Measurements from ENCODE around the gene PLXNA4.

PLXNA4 gene

DNA sequence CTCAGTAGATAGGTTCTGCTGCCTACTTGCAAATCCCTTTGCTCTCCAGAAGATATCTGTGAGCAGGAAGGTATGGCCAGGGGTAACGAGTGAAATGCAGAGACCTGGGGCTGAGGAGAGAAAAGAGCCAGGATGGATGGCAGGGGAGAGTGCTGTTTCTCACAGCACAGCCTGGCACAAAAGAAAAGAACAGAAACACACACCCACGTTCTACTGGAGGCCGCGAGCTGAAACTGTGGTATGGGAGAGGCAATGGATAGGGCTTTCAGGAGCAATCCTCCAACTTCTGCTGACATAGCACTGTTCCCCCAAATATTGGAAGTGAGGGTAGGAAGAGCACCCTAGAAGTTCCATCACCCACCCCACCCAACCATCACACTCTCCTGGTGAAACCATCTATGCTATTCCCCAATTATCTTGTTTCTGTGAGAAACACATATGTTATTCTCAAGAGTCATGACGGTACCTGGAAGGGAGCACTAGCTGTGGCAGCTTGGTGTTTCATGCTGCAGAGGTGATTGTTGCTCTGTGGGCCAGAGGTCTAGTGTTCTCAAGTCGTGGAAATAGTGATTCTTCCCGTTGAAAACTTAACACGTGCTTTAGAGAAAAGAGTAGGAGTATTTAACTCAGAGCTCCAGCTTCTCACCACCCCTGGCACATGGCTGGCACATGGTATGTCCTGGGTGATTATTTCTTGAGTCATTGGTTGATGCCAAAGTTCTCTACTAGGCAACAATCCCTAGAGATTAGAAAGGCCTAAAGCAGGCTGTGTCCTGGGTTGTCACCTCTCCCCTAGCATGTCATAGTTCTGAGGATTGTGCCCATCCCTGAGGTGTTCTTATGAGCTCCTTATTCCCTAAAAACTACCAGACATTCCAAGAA, 198.3 kb downstream of the PLXNA4 start:
- DNase-seq = no peak

DNA sequence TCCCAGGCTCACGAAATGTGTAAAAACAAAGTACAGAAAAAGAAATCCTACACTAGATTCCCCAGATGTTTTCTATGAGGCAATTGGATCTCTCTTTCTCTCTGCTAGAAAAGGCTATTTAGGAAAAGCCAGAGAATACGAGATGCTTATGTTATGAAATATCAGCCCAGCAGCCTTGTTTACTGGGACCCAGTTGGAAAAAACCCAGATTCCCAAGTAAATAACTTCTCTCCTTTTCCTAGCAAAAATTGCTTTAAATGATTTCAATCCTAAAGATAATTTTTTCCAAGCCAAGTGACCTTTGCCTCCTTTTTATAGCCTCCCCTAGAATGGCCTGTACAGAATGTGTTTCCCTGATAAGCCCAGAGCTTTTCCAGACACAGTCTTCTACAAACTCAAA, 199.3 kb downstream of the PLXNA4 start:
- DNase-seq = no peak

DNA sequence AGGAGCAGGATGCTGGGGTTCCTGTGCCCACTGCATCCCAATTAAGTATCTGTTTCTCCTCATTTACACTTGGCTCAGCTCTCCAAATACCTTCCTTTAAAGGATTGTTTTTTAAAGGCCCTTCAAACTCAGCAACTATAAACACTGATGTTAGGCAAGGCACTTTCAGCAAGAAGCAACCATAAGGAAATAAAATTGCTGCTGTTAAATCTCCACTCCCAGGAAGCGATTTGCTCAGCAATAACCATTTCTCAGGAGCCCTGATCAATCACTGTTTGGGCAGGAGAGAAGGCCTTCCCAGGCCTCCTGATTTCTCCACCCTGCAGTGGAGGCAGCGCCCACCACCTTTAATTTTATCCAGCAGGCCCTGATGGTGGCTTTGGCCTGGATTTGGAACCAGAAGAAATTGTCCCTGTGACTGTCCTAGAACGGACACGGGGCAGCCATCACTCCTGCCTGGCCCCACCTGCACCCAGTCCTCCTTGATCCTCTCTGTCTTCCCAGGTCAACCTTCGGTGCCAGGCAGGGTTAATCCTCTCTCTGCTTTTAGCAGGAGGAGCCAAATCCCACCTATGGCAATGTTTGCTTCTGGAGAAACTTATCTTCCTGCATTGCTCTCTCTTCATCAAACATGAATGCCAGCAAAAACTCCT, 199.8 kb downstream of the PLXNA4 start:
- no peak for DNase-seq

DNA sequence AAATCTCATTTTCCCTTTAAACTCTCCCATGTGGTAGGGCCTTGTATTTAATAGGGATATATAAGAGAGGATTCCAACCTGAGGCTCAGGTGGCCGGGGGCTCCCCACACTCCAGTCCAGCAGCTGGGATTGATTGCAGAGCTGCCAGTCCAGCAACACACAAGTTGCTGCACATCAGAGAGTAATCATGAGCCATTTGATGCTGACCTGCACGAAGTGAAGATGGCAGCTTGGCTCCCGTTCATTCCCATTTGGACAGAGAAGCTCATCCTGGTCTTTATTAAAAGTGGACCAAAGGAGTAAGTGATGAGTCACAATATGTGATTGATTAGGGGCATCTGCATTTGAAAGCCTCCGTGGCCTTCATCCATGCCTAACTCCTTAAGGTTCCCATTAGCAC, 202.4 kb downstream of the PLXNA4 start:
- DNase-seq = no peak

DNA sequence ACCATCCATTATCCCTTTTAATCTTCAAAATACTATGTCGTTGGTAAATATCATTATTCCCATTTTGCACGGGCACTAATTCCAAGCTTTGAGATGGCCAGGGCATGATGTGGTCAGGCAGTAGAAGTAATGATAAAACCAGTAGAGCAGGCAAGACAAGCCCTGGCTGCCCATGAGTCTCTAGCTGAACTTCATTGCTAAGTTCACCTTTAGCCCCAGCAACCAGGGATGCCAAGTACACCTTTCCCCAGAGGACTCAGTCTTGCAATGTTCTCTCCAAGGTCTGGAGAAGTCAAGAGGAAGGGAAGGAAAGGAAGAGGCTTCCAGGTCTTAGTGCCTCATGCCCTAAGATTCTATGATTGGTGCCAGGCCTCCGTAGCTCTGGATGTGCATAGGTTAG, 203.2 kb downstream of the PLXNA4 start:
- no peak for DNase-seq

DNA sequence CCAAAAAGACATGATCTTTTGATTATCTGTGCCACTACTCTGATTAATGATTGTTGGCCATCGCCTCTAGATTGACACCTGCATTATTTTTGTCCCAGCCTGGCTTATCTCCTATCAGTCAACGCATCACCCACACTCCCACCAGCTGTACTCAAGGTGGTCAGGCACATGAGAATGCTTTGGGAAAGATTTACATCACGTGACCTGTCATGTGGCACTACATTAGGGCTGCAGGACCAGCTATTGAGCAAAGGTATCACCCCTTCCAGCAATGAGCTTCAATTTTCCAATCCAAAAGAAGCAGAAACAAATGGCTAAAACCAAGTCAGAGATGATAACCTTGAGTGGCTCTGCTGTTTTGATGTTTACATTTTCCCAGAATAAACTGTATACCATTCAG, 204.3 kb downstream of the PLXNA4 start:
- DNase-seq = no peak

DNA sequence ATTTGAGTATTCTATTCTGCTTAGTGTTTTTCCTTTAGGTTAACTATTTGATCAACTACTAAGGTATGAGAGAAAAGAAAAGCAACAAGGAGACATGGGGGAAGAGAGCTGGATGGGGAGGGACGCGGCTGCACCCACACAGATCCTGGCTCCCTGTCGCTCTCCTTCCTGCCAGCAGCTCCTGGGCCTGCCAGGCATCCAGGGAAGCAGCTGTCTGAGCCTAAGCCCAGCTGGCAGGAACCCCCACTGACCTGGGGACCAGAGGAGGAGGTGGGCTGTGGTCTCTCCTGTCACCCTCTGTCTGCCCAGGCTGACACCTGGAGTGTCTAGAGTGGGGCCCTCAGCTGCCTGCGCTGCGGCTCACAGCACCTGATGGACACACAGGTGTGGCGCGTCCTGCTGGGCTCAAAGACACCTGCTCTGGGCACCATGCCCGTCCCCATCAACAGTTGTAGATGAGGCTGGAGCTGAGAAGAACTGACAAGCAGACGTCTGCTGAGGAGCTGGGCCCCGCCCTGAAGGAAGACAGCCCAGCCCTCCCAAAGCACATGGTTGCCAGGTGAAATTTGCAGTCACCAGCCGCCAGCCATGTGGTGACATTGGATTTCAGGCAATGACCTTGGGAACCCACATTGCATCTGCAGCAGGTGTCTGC, 207.9 kb downstream of the PLXNA4 start:
- peak; percentile 31 for DNase-seq

DNA sequence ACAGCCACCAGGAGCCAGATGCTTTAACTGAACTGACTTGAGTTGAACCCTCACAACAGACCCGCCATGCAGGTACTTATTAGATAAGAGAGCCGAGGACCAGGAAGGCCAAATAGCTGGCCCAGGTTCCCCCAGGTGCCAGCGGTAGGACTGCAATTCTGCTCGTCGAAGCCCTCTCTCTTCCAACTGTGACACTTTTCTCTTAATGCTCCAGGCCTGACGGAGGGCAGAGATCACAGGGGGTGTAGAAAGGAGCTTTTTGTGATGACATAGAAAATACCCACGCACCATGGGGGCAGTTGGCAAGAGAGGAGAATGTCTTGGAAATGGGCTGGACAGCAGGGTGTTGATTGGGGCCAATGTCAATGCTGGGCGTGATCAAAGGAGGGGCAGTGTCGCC, 208.5 kb downstream of the PLXNA4 start:
- DNase-seq = no peak

DNA sequence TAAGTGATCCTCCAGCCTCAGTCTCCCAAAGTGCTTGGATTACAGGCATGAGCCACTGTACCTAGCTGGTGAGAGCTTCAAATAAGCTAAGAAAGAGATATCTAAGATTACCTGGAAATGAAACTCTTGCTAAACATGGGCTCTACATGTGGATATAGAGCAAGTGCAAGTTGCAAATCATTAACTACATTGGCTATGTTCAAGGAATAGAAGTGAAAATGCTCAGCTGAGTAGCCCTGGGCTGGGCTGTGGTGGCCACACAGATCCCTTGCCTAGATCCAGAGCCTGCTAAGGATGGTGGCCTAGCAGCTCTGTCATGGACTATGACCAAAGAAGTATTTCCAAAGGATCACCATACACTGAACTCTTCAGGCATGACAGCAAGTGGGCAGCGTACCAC, 209.3 kb downstream of the PLXNA4 start:
- no peak for DNase-seq

DNA sequence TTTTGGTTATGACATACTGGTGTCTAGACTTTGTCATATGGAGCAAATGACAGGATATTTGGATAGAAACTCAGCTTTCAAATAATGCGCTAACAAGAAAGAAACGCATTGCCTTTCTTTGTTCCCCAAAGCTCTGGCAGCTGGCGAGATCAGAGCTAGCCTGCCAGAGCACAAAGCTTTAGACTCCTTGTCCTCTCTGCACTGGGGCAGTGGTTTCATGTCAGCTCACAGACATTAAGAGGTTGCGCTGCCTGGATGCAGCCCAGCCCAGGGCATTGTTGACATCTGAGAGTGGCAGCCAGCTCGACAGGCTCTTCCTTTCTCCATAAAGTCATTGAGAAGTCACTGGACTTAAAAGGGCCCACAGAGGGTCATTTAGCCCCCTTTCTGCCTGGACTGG, 212.0 kb downstream of the PLXNA4 start:
- no peak for DNase-seq

DNA sequence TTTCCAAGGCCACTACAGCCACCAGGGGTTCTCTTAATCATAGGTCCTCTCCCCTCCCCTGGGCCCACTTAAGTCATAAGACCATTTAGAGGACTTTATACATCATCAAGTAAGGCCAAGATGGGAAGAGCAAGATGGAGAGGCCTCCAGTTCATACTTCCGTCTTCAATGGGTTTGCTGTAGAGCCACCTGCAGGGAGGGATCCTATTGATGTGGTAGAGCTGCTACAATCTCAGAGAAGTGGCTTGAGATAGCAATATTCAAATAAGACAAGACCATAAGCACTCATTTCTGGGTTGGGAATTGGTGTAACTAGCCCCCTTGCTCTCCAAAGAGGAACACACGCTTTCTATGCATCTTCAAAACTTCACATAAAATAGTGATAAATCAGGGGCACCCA, 214.2 kb downstream of the PLXNA4 start:
- DNase-seq = no peak

DNA sequence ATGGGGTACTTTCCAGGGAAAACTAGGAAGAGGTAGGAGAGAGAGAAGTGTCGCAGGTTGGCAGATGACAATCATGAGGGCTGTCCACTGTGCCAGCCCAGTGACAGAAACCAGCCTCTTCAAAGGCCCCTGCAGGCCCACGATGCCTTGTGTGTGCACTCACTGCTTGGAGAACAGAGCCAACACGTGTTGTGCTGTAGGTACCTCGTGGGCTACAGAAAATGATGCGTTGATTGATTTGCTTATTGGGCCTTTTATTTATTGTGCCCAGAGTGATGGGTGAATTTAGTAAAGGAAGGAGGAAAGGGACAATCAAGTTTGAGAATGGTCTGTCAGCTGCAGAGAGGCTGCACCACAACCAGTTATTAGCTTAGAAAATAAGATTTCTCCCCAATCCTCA, 215.1 kb downstream of the PLXNA4 start:
- no peak for DNase-seq

DNA sequence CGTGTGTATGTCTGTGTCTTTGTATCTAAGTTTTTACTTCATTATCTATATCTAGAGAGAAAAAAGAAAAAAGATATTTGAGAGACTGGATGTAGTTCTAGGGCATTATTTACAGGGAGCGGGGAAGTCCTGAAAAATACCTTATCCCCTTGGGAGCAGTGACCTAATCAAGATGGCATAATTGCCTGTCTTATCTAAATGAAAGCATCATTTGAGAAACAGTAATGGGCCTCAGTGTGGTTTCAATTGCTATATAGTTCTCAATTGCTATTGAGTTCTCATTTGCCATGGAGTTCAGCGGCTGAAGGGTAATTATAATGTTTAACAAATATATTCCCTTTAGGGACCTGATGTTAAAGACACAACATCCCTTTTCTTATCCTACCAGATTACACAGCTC, 216.5 kb downstream of the PLXNA4 start:
- no peak for DNase-seq

DNA sequence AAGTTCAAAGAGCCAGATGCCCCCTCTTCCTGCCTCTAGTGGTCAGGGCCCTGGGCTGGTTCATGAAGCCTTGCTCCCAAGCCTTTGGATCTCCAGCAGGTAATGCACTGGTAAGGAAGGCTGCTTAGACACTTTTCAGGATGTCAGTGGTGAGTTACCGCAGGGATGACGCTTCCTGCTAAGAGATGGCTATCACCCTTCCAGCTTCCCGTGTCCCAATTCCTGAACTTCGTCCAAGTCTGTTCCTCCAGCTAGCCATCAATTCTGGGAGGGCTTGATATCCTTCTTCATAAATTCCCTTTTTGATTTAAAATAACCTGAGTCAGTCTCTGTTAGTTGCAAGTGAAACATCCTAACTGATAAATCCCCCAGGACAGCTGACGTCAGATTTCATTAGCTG, 221.2 kb downstream of the PLXNA4 start:
- DNase-seq = no peak

DNA sequence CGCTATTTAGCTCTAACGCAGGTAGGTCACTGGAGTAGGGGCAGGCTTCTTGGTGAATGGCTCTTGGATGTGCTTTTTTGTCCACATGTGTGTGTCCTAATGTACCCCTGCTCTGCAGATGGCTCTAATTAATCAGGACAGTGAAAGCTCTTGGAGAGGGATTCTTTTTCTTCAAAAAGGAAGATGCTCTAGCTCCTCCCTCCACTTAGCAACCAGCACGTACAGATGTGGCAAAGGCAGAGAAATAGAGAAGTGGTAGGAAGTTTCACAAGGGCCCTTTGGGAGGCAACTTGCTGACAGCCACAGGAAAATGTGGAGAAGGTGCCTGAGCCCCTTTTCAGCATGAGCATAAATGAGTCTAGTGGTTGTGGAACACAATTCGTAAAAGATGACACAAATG, 221.7 kb downstream of the PLXNA4 start:
- no peak for DNase-seq

DNA sequence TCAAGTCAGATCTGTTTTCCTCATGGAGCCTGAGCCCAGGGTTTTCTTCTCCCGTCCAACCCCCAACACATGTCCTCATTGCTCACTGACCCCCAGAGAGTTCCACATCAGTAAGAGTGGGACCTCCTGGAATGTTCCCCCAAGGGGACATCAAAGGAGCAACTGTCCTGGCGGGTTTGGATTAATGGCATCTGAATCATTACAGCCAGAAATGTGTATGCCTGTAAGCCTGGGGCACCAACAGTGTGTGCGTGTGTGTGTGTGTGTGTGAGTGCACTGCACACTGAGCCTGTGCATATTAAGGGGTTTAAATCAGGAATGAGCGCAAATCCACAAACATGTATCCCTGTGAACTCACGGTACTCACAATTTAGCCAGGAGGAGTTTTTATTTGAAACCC, 222.3 kb downstream of the PLXNA4 start:
- DNase-seq = no peak

DNA sequence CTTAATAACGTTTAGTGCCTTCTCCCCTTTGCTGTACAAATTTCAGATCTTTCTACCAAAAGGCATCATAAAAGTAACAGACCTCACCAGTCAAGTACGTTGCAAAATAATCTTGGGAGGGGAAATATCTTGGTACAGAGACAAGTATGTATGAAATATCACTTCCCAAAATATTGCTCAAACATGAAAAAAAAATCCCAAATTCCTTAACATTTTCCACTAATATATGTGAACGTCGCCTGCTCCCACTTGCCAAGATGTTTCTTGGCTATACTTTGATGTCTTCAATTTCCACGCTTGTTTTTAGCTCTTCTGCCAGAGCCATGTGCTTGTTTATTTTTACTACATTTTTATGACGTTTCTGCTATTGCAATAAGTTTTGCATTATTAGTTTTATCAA, 223.5 kb downstream of the PLXNA4 start:
- DNase-seq = no peak

DNA sequence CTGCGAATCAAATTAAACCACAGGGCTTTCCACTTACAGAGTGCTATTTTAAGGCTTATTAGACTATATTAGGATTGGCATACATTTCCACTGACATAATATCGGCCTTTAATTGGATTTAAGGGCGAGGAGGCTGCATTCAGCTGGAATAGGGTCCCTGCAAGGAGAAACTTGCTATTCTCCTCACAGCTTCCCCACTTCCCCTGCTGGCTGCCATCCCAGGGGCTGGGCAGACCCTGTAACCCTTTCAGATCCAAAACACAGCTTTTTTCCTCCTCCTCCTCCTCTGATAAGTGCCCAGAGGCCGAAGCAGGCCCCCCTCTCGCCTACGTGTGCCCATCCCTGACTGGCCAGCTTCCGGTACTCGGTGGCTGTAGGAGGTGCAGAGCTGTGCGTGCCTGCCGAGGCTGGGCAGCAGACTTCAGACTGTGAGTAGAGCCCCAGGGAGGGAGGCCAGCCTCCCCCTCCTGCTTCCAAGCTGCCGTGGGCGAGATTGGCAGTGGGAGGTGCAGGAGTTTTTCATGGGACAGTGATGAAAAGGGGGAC, 224.2 kb downstream of the PLXNA4 start:
- no peak for DNase-seq

DNA sequence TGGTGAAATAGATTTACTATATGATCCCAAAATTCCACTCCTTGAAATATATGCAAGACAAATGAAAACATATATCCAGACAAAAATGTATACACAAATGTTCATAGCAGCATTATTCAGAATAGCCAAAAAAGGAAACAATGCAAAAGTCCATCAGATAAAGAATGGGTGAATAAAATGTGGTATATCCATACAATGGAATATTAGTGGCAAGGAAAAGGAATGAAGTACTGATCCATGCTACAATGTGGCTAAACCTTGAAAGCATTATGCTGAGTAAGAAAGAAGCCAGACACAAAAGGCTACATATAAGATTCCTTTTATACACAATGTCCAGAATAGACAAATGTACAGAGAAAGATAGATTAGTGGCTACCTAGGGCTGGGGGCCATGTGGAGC, 225.5 kb downstream of the PLXNA4 start:
- DNase-seq = no peak

DNA sequence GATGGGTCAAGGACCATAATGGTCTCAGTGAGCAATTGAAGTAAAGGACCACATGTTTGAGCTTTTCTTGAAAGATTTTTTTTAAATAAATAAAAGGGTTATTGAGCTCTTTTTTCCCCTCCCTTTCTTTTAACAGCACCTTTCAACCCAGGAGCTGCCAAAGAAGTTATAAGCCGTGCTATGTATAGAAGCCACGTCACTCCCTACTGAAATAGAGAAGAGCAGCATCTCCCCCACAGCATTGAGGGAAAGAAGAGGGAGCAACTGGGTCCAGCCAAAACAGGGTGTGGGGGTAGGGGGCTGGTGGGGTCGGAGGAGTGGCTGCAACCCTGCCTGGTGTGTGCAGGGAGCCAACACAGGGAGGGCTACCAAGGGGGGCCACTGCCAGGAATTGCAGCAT, 227.2 kb downstream of the PLXNA4 start:
- no peak for DNase-seq

DNA sequence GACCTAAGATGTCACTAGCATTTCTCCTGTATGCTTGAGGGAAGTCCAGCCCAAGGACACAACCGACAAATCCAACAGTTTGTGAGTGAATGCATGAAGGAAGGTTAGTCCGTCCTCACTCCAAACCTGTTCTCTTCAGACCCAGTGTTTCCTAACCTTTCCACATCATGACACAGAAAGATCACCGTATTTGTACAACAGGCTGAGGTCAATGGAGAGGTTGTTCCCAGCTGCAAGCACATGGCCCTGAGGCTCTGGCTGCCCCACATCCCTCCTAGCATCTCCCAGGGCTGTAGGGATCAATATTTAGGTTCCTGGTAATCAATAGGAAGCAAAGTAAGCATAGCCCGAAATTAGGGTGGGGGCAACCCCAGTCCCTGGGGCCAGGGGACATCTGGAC, 227.9 kb downstream of the PLXNA4 start:
- no peak for DNase-seq

DNA sequence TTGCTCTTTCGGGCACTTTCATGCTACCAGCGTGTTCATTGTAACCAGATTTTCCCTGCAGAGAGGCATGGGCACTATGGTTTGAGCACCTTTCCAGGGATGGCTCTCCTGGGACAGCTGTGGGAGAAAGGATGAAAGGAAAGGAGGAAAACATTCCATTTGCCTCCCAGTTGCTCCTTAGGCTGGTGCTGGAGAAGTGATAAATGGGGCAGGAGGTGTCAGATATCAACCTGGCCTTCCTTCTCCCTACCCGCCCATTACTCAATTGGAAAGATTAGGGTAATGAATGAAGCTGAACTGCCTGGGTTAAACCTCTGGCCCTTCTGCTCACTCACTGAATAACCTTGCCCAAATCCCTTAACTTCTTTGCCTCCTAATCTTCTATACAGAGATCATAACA, 228.4 kb downstream of the PLXNA4 start:
- no peak for DNase-seq

DNA sequence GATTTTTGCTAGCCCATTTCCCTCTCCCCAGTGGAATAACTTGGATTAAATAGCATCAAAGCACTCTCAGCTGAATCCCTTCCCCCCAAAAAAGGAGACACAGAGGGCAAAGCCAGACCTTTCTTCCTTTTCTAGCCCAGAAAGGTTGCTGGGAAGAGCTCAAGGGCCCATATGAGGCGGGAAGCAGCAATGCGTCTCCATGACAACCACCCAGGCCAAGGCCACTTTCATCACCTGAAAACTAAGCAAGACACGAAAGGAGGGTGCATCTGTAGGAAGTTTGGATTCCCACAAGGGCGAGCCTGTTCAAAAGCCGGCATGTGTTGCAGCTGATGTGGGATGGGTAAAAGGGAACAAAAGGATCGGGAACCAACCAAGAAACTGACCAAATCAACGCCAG, 229.1 kb downstream of the PLXNA4 start:
- DNase-seq = peak; percentile 9

DNA sequence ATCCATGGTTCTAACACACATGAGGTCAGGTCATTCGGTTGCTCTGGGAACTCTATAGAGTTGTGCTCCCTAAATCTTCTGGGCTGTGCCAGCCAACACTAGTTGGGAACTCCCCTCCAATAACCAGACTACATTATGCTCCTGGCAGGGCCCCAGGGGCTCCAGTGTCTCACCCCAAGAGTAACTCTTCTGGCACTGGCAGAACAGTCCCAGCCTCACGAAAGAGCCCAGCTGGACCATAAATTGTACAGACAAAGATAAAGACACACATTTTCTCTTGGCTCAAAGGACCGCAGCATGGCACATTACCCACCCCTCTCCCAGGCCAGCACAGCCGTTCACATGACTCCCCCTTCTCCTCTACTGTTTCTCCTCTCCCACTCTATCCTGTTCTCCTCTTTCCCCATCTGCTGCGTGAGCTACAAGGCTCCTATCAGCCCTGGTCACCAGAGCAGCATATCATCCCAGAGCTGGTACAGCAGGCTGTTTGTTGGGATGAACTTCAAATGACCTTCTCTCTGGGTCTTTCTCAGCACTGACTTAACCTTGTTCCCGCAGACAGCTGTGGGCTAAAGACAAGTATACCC, 230.6 kb downstream of the PLXNA4 start:
- no peak for DNase-seq

Measured in NCI-H1092 treated with DMSO at 0.1 percent for 48 hours (cell line).